PFSK-1 (cell line): ENCODE measurements around the gene MMUT. TPM values are rescaled to one million over a fixed set of nuclear protein-coding genes. Genes with fewer than 3 reads are reported as not detected.

Experiments used
- FOXP2 ChIP-seq: optimal IDR thresholded peaks from 2 replicates; pipeline ENCODE3; 2011; ENCODE audit warnings: borderline replicate concordance, control low read depth, inconsistent platforms; ENCODE audit not compliant: insufficient read depth; ENCODE audit errors: extremely low read length, extremely low read depth
- POLR2AphosphoS5 ChIP-seq: IDR thresholded peaks from 2 replicates; pipeline ENCODE4 v1.6.1; 2012; ENCODE audit warnings: low read depth, mild to moderate bottlenecking, control low read depth, low read length, moderate library complexity
- REST ChIP-seq, 2 experiments: IDR thresholded peaks; 2 replicates each; pipeline versions ENCODE4 v1.6.1 to v1.8.0; 2011 to 2012; ENCODE audit warnings: low read depth in 2 of 2, low read length in 2 of 2, control low read depth in 1 of 2, inconsistent platforms in 1 of 2, mild to moderate bottlenecking in 1 of 2, moderate library complexity in 1 of 2; ENCODE audit not compliant: insufficient read depth in 1 of 2
- SIN3A ChIP-seq: IDR thresholded peaks from 2 replicates; pipeline ENCODE4 v1.6.1; 2012; ENCODE audit warnings: mild to moderate bottlenecking, low read length, moderate library complexity, borderline replicate concordance; ENCODE audit not compliant: insufficient read depth
- TAF1 ChIP-seq: IDR thresholded peaks from 2 replicates; pipeline ENCODE4 v1.6.1; 2012; ENCODE audit warnings: low read length, control low read depth, borderline replicate concordance; ENCODE audit not compliant: insufficient read depth
- polyA plus RNA-seq: library from polyadenylated mRNA; unstranded; fragments of >200 nt; gene quantifications from one replicate; pipeline ENCODE4 v1.2.1, GENCODE V29; 2012; ENCODE audit warnings: low read depth, missing spikeins; ENCODE audit not compliant: insufficient read length

The MMUT gene
- 13.3 TPM for polyA plus RNA-seq

- peak in 1 of 2 experiments; percentile 70; a peak in 1 of 4 replicates for TF ChIP-seq REST (IDR thresholded peaks at IDR 0.05; ENCODE audit: insufficient read depth in 1 of 2, low read depth in 2 of 2, low read length in 2 of 2)
- peak; percentile 99 for TF ChIP-seq SIN3A
- peak; percentile 85 for TF ChIP-seq FOXP2
- peak; percentile 96 for TF ChIP-seq POLR2AphosphoS5
- peak; percentile 79; the same call in 1 of the 2 replicates for TF ChIP-seq TAF1
Measured at GRCh38 chr6:49462927-49463611, at the start of gene MMUT, which contains the start of gene CENPQ. Gene MMUT (minus strand): TSS chr6:49463253. CDS start chr6:49459466, 3,787 bp downstream. Gene CENPQ (plus strand): TSS chr6:49463370. CDS start chr6:49470177, 6,807 bp downstream.

- TF ChIP-seq REST (IDR thresholded peaks at IDR 0.05; ENCODE audit: insufficient read depth in 1 of 2, low read depth in 2 of 2, low read length in 2 of 2) (no peak), TAF1 (no peak), FOXP2 (no peak), SIN3A (no peak), POLR2AphosphoS5 (no peak)
Measured at GRCh38 chr6:49509342-49509741, 46.3 kb upstream of the MMUT start.

- TF ChIP-seq REST (IDR thresholded peaks at IDR 0.05; ENCODE audit: insufficient read depth in 1 of 2, low read depth in 2 of 2, low read length in 2 of 2) (no peak), TAF1 (no peak), SIN3A (no peak), FOXP2 (no peak), POLR2AphosphoS5 (no peak)
Measured at GRCh38 chr6:49506569-49507111, 43.6 kb upstream of the MMUT start.

GRCh38 chr6:49504666-49505065 lies 41.6 kb upstream of the MMUT start:
- TF ChIP-seq FOXP2 (no peak), SIN3A (no peak), TAF1 (no peak), POLR2AphosphoS5 (no peak), REST (IDR thresholded peaks at IDR 0.05; ENCODE audit: insufficient read depth in 1 of 2, low read depth in 2 of 2, low read length in 2 of 2) (no peak)
